Uterus (tissue), 2 donors: Measurements from ENCODE around the gene CARD9.

Experiments
- POLR2A ChIP-seq, 2 donors: fragments of 450-650 bp; IDR thresholded peaks; one replicate each; pipeline ENCODE4 v1.6.1; 2016; ENCODE audit warnings: antibody characterized with exemption in 2 of 2, mild to moderate bottlenecking in 1 of 2, moderate library complexity in 1 of 2
- TF ChIP-seq, protein P1 (sequence below), 4 experiments: fragments of 200-600 bp in 2 of 4; fragments of 450-650 bp in 2 of 4; sonication (generic) in 2 of 4; IDR thresholded peaks; one replicate each; pipeline ENCODE4 v1.5.1; 2016 to 2019; ENCODE audit warnings: antibody characterized with exemption in 4 of 4, mild to moderate bottlenecking in 2 of 4, moderate library complexity in 1 of 4

DNA sequence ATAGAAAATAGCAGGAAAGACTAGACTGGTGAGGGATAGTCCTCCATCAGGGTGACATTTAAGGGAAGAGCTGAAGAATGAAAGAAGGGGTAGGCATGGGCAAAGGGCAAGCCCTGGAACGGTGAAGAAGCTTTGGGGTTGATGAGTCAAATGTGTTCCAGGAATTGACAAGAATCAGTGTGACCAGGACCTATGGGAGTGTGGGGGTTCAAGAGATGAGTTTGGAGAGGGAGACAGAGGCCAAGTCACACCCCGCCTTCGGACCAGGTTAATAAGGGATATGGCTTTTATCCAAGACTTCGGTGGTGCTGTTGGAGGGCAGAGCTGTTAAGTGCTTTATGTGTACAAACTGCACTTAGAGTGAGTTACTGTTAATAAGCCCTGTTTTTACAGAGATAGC, 37.9 kb upstream of the CARD9 start:
- TF ChIP-seq, protein P1, sequence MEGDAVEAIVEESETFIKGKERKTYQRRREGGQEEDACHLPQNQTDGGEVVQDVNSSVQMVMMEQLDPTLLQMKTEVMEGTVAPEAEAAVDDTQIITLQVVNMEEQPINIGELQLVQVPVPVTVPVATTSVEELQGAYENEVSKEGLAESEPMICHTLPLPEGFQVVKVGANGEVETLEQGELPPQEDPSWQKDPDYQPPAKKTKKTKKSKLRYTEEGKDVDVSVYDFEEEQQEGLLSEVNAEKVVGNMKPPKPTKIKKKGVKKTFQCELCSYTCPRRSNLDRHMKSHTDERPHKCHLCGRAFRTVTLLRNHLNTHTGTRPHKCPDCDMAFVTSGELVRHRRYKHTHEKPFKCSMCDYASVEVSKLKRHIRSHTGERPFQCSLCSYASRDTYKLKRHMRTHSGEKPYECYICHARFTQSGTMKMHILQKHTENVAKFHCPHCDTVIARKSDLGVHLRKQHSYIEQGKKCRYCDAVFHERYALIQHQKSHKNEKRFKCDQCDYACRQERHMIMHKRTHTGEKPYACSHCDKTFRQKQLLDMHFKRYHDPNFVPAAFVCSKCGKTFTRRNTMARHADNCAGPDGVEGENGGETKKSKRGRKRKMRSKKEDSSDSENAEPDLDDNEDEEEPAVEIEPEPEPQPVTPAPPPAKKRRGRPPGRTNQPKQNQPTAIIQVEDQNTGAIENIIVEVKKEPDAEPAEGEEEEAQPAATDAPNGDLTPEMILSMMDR (IDR thresholded peaks at IDR 0.05): no peak
- TF ChIP-seq POLR2A (IDR thresholded peaks at IDR 0.05): no peak
